ENCODE results near the gene SAXO2. TPM values are rescaled to one million over a fixed set of nuclear protein-coding genes. Genes with fewer than 3 reads are reported as not detected.
A peak's percentile ranks its signal among the peaks of the same experiment; 100 is the strongest.
"Not testable (repeated sequence)": the region's sequence is repeated elsewhere in the genome, so short reads cannot be mapped to it uniquely, and the experiment has no call there.

Gene SAXO2
- total and polyA plus RNA-seq, 10 of the 15 experiments (the other 5 are each of a cell fraction or from before 2014, with no cell fraction given) = 0.06 to 2.3 (median 1.4) TPM

- POLR2A ChIA-PET; DNase-seq (ENCODE audit: low read depth, low spot score); BruUV-seq (replicated peaks); RAD21 ChIA-PET (ENCODE audit: unreplicated experiment); H2AFZ ChIP-seq (ENCODE audit: control insufficient read depth, low read depth, low read length); intact Hi-C loops (cut with micrococcal nuclease; ENCODE audit: unreplicated experiment); H3K9ac ChIP-seq (ENCODE audit: control insufficient read depth, insufficient read depth, low read length); H3K4me2 ChIP-seq (ENCODE audit: control insufficient read depth, insufficient read depth); H3K9me3 ChIP-seq (replicated peaks; ENCODE audit: control insufficient read depth, insufficient read depth, low read length); in situ Hi-C loops (cut with MboI); H3K36me3 ChIP-seq (ENCODE audit: control insufficient read depth in 2 of 2, insufficient read depth in 2 of 2, low read length in 1 of 2); H3K27me3 ChIP-seq (replicated peaks in 1 of 2; ENCODE audit: control insufficient read depth in 2 of 2, insufficient read depth in 2 of 2, low read length in 1 of 2); H3K4me3 ChIP-seq; FAIRE-seq; CTCF ChIA-PET; ATAC-seq; H3K4me1 ChIP-seq (ENCODE audit: control insufficient read depth, insufficient read depth, low read length); H3K27ac ChIP-seq (ENCODE audit: control insufficient read depth, insufficient read depth); H4K20me1 ChIP-seq (ENCODE audit: control insufficient read depth, insufficient read depth); SMC1A ChIA-PET (ENCODE audit: uncharacterized antibody, unreplicated experiment); H3K79me2 ChIP-seq (ENCODE audit: control insufficient read depth, insufficient read depth, low read length): not testable (repeated sequence)
- WGBS (ENCODE audit: insufficient coverage, insufficient replicate concordance, low lambda C conversion rate, missing lambda C conversion rate) = 68% methylated on average over 2 of the region's 5 CpGs
- peak; percentile 14; the same call in 1 of the 2 replicates for TF ChIP-seq SPI1 (IDR thresholded peaks at IDR 0.05; ENCODE audit: borderline replicate concordance, insufficient read depth, low read depth, low read length)
Measured at GRCh38 chr15:82243644-82244043, 19.0 kb upstream of the SAXO2 start.

GRCh38 chr15:82245956-82246355, 16.7 kb upstream of the SAXO2 start:
- H3K27ac ChIP-seq (ENCODE audit: control insufficient read depth, insufficient read depth); H3K4me2 ChIP-seq (ENCODE audit: control insufficient read depth, insufficient read depth); intact Hi-C loops (cut with micrococcal nuclease; ENCODE audit: unreplicated experiment); H4K20me1 ChIP-seq (ENCODE audit: control insufficient read depth, insufficient read depth); BruUV-seq (replicated peaks); DNase-seq (ENCODE audit: low read depth, low spot score); FAIRE-seq; H3K4me1 ChIP-seq (ENCODE audit: control insufficient read depth, insufficient read depth, low read length); CTCF ChIA-PET; RAD21 ChIA-PET (ENCODE audit: unreplicated experiment); in situ Hi-C loops (cut with MboI); H2AFZ ChIP-seq (ENCODE audit: control insufficient read depth, low read depth, low read length); H3K79me2 ChIP-seq (ENCODE audit: control insufficient read depth, insufficient read depth, low read length); POLR2A ChIA-PET; H3K9ac ChIP-seq (ENCODE audit: control insufficient read depth, insufficient read depth, low read length); H3K4me3 ChIP-seq; SMC1A ChIA-PET (ENCODE audit: uncharacterized antibody, unreplicated experiment); H3K27me3 ChIP-seq (replicated peaks in 1 of 2; ENCODE audit: control insufficient read depth in 2 of 2, insufficient read depth in 2 of 2, low read length in 1 of 2); H3K9me3 ChIP-seq (replicated peaks; ENCODE audit: control insufficient read depth, insufficient read depth, low read length); H3K36me3 ChIP-seq (ENCODE audit: control insufficient read depth in 2 of 2, insufficient read depth in 2 of 2, low read length in 1 of 2); ATAC-seq: not testable (repeated sequence)
- 60% methylated on average over 5 of the region's 5 CpGs for WGBS (ENCODE audit: insufficient coverage, insufficient replicate concordance, low lambda C conversion rate, missing lambda C conversion rate)

DNA sequence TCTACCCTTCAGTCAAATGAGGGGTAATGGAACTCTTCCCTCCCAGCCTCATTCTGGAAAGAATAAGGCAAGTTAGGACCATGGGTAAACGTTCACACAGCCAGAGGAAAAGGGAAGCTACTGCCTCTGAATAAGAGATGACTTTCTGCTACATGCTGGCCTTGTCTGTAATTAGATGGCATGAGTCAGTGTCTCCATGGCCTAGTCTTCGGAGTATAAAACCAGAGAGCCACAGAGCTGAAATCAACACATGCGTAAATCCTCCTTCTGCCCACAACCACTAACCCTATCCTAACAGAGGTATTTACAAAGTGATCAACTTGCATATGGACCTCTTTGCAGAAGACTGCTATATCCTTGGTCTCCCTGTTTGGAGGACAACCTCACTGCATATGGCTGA, 14.4 kb upstream of the SAXO2 start:
- POLR2A ChIA-PET; RAD21 ChIA-PET (ENCODE audit: unreplicated experiment); H3K4me1 ChIP-seq (ENCODE audit: control insufficient read depth, insufficient read depth, low read length); H3K4me3 ChIP-seq; DNase-seq (ENCODE audit: low read depth, low spot score); CTCF ChIA-PET; BruUV-seq (replicated peaks); H3K4me2 ChIP-seq (ENCODE audit: control insufficient read depth, insufficient read depth); H3K79me2 ChIP-seq (ENCODE audit: control insufficient read depth, insufficient read depth, low read length); intact Hi-C loops (cut with micrococcal nuclease; ENCODE audit: unreplicated experiment); FAIRE-seq; in situ Hi-C loops (cut with MboI); SMC1A ChIA-PET (ENCODE audit: uncharacterized antibody, unreplicated experiment); H3K27ac ChIP-seq (ENCODE audit: control insufficient read depth, insufficient read depth); H3K36me3 ChIP-seq (ENCODE audit: control insufficient read depth in 2 of 2, insufficient read depth in 2 of 2, low read length in 1 of 2); H3K9ac ChIP-seq (ENCODE audit: control insufficient read depth, insufficient read depth, low read length); H3K9me3 ChIP-seq (replicated peaks; ENCODE audit: control insufficient read depth, insufficient read depth, low read length); H3K27me3 ChIP-seq (replicated peaks in 1 of 2; ENCODE audit: control insufficient read depth in 2 of 2, insufficient read depth in 2 of 2, low read length in 1 of 2); H4K20me1 ChIP-seq (ENCODE audit: control insufficient read depth, insufficient read depth); H2AFZ ChIP-seq (ENCODE audit: control insufficient read depth, low read depth, low read length); ATAC-seq: not testable (repeated sequence)
- WGBS (ENCODE audit: insufficient coverage, insufficient replicate concordance, low lambda C conversion rate, missing lambda C conversion rate) = 41% methylated on average over 3 of the region's 3 CpGs
